ENCODE results near the gene ALDH7A1.

ALDH7A1 gene

DNA sequence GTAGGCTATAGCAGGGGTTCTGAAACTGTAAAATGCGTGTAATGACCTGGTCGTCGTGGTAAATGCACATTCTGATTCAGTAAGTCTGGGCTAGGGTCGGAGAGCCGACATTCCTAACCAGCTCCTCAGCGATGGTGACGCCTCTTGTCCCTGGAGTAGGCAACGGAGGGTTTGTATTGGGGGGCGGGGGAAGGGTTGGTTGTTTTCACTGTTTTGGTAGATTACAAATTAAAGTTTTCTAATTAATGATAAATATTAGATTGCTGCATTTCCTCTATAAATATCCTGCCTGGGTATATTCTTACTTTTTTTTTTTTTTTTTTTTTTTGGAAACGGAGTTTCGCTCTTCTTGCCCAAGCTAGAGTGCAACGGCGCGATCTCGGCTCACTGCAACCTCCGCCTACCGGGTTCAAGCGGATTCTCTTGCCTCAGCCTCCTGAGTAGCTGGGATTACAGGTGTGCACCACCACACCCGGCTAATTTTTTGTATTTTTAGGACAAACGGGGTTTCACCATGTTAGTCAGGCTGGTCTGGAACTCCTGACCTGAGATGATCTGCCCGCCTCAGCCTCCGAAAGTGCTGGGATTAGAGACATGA is 566 bp upstream of the ALDH7A1 start:
- TF ChIP-seq CTCF (IDR thresholded peaks at IDR 0.05; ENCODE audit: borderline replicate concordance, insufficient read depth, low read depth, low read length), result no peak

GRCh38 chr5:126591549-126591948 is 3.5 kb downstream of the ALDH7A1 start:
- TF ChIP-seq CTCF (IDR thresholded peaks at IDR 0.05; ENCODE audit: borderline replicate concordance, insufficient read depth, low read depth, low read length), result no peak
- no peak overlapping the region for H3K4me3 ChIP-seq (ENCODE audit: low read depth, low read length)

More for the DNA sequence above, 566 bp upstream of the ALDH7A1 start:
- H3K4me3 ChIP-seq (ENCODE audit: low read depth, low read length), result peak overlapping the region; percentile 42

GRCh38 chr5:126589536-126590297 is 5.3 kb downstream of the ALDH7A1 start:
- TF ChIP-seq CTCF (IDR thresholded peaks at IDR 0.05; ENCODE audit: borderline replicate concordance, insufficient read depth, low read depth, low read length), result no peak

DNA sequence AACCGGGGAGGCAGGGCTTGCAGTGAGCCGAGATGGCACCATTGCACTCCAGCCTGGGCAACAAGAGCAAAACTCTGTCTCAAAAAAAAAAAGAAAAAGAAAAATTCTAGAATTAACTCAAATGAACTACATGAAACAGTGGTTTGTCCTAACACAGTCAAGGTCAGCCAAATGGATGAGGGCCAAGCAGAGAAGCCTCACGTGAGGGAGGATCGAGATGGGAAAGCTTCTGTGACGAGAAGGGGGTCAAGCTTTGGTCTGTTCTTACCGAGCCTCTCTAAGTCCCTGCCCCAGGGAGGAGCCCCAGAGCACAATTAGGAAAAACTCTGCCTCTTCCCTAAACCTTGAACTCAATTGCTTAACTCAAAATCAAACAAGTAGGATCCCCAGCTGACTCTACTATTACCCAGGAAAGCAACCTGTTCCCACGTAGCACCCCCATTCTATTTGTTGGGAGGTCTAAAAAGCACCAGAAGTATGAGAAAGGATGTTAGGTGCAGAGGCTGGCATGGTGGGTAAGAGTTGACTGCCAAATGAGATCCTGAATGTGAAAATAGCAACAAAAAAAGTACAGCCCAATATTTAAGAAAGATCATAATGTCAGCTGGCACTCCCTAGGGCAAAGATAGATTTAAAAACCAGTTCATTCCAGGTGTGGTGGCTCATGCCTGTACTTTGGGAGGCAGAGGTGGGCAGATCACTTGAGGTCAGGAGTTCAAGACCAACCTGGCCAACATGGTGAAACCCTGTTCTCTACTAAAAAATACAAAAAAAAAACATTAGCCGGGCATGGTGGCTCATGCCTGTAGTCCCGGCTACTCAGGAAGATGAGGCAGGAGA is 7.2 kb downstream of the ALDH7A1 start:
- H3K4me3 ChIP-seq (ENCODE audit: low read depth, low read length), result no peak overlapping the region
- no peak for TF ChIP-seq CTCF (IDR thresholded peaks at IDR 0.05; ENCODE audit: borderline replicate concordance, insufficient read depth, low read depth, low read length)

More at GRCh38 chr5:126589536-126590297, 5.3 kb downstream of the ALDH7A1 start:
- no peak overlapping the region for H3K4me3 ChIP-seq (ENCODE audit: low read depth, low read length)

- H3K4me3 ChIP-seq (ENCODE audit: low read depth, low read length), result no peak overlapping the region
- no peak for TF ChIP-seq CTCF (IDR thresholded peaks at IDR 0.05; ENCODE audit: borderline replicate concordance, insufficient read depth, low read depth, low read length)
These were observed 11.3 kb downstream of the ALDH7A1 start for GRCh38 chr5:126583761-126584160.

- no peak overlapping the region for H3K4me3 ChIP-seq (ENCODE audit: low read depth, low read length)
- TF ChIP-seq CTCF (IDR thresholded peaks at IDR 0.05; ENCODE audit: borderline replicate concordance, insufficient read depth, low read depth, low read length), result no peak
These were observed 15.3 kb downstream of the ALDH7A1 start for GRCh38 chr5:126579716-126580115.

Measured in GM12875 (cell line).